AG09319 (cell line): ENCODE measurements around the gene GLT1D1.

Source experiments
- DNase-seq: peaks from one replicate; pipeline ENCODE4 v3.0.0-alpha.2; 2010; ENCODE audit warnings: low read depth; ENCODE audit errors: extremely low read depth
- TF ChIP-seq, protein P1 (sequence below): IDR thresholded peaks from 2 replicates; pipeline ENCODE4 v1.5.1; 2011; ENCODE audit warnings: low read depth, mild to moderate bottlenecking, inconsistent platforms, low read length, moderate library complexity

Gene GLT1D1

DNA sequence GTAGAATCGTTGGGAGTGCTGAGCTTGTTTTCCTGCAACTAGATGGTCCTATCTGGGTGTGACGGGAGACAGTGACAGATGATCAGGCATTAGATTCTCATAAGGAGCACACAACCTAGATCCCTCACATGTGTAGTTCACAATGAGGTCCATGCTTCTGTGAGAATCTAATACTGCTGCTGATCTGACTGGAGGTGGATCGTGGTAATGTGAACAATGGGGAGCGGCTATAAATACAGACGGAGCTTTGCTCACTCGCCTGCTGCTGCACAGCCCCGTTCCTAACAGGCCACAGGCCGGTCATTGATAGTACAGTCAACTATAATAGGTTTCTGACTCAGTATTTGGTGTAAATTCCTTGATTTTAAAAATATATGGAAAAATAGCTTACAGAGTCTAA, 138.8 kb downstream of the GLT1D1 start:
- TF ChIP-seq, protein P1, sequence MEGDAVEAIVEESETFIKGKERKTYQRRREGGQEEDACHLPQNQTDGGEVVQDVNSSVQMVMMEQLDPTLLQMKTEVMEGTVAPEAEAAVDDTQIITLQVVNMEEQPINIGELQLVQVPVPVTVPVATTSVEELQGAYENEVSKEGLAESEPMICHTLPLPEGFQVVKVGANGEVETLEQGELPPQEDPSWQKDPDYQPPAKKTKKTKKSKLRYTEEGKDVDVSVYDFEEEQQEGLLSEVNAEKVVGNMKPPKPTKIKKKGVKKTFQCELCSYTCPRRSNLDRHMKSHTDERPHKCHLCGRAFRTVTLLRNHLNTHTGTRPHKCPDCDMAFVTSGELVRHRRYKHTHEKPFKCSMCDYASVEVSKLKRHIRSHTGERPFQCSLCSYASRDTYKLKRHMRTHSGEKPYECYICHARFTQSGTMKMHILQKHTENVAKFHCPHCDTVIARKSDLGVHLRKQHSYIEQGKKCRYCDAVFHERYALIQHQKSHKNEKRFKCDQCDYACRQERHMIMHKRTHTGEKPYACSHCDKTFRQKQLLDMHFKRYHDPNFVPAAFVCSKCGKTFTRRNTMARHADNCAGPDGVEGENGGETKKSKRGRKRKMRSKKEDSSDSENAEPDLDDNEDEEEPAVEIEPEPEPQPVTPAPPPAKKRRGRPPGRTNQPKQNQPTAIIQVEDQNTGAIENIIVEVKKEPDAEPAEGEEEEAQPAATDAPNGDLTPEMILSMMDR = no peak
- DNase-seq = no peak

DNA sequence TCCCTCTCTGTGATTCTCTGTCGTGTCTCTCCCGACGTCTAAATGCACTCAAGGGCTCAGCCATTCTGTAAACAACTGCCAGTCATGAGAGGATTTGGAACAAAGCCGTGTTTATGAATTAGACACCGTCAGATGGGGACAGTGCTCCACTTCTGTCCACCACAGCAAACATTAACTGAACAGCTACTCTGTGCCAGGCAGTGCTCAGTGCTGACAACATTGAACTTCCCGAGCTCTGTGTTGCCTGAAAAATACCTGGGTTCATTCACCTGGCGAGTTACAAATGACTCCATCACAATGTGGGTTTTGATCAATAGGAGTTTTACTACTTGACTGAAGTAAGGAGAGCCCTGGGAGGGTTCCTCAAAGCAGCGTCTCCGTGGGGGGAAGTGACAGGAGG, 139.3 kb downstream of the GLT1D1 start:
- DNase-seq = no peak
- TF ChIP-seq, protein P1 = no peak

- no peak for DNase-seq
- TF ChIP-seq, protein P1 = no peak
These were observed 141.6 kb downstream of the GLT1D1 start for GRCh38 chr12:128994856-128995255.

GRCh38 chr12:128995619-128996018, 142.3 kb downstream of the GLT1D1 start:
- TF ChIP-seq, protein P1 = no peak

GRCh38 chr12:129001826-129002225, 148.5 kb downstream of the GLT1D1 start:
- TF ChIP-seq, protein P1 = no peak
- no peak for DNase-seq

More at GRCh38 chr12:128995619-128996018, 142.3 kb downstream of the GLT1D1 start:
- DNase-seq = no peak

- TF ChIP-seq, protein P1 = no peak
- no peak for DNase-seq
These were observed 149.1 kb downstream of the GLT1D1 start for GRCh38 chr12:129002427-129002826.

- no peak for DNase-seq
- TF ChIP-seq, protein P1 = no peak
These were observed 152.1 kb downstream of the GLT1D1 start for GRCh38 chr12:129005416-129005815.

- TF ChIP-seq, protein P1 = no peak
- no peak for DNase-seq
These were observed 152.6 kb downstream of the GLT1D1 start for GRCh38 chr12:129005829-129006228.
